IPS DF 4.7 (cell line): ENCODE results near the gene MEGF11.

Experiments used
- DNase-seq: peaks from one replicate; pipeline ENCODE4 v3.0.0-alpha.2; 2013; ENCODE audit warnings: low spot score; ENCODE audit errors: extremely low read depth

MEGF11 gene

DNA sequence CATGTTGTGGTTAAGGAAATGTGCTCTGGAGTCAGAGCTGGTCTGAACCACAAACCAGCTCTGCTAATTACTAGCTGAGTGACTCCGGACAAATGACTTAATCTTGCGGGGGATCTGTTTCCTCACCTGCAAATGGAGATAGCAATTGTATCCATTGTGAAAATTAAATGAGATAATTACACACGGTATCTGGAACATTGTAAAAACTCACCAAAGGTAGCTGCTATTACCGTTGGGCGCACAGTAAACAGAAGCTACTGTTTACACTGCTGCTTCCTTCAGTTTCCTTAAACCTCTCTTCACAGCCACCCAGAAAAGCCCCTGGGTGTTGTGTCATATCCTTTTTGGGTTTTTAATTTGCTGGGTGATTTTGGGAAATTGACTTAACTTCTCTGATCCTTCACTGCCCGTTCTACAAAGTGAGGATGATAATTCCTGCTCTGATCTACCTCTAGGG lies 107.8 kb downstream of the MEGF11 start:
- no peak for DNase-seq

DNA sequence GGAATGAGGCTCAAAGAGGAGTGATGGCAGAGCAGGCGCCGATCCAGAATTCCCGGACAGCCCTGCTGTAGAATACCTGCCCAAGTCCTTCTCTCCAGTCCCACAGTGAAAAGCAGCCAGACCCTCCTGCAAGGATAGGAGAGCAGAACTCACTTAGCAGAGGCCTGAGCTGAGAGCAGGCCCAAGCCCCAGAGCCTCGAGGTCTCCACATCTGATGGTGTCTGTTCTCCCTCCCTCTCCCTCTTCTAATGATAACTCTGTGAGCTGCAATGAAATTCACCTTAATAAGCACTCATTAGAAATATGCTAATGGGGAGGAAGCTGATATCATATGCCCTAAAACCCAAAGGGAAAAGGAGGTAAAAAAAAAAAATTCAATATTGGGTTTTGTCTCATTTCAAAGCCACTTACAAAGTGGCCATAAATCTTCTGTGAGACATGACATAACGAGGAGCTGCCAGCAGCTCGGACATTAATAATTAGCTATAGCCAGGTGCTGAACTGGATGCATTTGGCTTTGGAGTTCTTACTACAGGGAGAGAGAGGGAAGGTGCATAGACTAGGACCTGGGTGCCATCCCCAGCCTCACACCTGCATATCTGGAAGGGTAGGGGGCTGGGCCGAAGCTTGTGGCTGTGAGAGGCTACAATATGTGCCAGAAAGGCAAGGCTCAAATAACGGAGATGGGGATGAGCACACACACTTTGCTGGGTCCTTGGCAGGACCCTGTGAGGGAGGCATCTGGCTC lies 108.4 kb downstream of the MEGF11 start:
- no peak for DNase-seq

DNA sequence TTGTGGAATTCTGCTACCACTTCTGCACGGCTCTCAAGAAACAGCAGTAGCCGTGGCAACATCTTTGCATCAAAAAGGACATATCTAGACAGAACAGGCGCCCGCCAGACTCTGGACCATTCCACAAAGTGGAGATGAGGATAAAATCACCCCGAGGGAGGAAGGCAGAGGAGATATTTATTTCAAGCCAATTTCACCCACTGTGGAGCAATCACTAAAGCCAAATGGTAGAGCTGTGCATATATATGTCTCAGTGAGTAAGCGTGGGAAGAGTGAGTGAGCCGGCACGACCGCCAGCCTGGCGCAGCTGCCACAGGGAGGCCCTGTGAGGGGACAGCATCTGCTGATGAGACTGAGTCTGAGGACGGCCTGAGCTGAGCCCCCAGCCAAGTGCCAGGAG lies 111.3 kb downstream of the MEGF11 start:
- no peak for DNase-seq

DNA sequence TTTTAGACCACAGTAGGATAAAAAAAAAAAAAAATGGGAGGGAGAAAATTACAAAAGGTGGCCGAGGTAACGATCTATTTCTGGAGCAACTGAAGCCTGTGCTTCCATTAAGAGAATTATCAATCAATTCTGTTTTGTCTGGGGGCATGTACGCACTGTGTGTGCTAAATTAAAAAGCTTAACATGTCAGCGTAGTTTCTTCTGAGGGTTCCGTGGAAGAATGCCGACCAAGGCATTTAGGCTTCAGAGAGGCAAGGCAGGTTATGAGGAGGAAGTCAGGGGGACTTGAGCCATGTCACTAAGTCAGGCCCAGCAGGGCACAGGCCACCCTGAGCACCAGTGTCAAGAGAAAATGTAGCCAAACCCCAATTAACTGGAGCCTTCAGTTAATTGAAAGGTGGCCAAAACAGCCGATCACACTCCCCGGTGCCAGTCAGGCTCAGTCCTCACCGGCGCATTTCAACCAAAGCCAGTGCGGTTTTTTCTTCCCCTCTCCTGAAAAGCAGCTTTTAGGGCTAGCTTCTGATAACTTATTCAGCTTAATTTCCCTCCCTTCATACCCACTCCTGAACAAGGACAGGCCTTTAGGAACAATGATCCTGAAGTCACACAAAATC lies 113.9 kb downstream of the MEGF11 start:
- DNase-seq: no peak

DNA sequence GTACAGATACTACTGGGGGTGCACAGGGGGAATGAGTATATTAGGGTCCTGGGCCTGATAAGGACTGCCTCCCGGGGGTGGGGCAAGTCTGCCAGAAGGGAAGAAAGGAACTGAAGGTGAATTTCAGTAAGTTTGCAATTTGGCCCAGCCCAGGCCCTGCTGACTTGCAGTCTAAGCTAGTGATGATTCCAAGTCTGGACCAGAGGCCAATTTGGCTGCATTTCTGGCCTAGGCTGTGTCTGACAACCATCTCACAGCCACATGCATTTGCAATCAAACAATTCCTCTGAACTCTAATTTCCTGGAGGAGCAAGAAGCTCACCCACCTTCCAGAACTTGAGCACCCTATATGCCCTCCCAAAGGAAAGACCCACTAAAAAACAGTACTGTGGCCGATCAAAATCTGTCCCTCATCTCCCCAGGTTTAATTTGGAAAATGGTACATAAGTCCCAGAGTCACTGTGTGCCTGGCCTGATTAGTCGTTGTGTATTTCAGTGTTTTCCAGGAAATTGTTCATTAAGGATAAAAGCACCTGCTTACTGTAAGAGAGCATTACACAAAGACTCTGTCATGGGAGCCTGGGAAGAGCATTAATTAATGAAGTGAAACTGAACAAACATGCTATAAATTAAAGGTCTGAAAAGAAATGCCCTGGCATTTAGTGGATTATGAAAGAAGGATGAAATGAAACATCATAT lies 114.5 kb downstream of the MEGF11 start:
- DNase-seq: no peak

DNA sequence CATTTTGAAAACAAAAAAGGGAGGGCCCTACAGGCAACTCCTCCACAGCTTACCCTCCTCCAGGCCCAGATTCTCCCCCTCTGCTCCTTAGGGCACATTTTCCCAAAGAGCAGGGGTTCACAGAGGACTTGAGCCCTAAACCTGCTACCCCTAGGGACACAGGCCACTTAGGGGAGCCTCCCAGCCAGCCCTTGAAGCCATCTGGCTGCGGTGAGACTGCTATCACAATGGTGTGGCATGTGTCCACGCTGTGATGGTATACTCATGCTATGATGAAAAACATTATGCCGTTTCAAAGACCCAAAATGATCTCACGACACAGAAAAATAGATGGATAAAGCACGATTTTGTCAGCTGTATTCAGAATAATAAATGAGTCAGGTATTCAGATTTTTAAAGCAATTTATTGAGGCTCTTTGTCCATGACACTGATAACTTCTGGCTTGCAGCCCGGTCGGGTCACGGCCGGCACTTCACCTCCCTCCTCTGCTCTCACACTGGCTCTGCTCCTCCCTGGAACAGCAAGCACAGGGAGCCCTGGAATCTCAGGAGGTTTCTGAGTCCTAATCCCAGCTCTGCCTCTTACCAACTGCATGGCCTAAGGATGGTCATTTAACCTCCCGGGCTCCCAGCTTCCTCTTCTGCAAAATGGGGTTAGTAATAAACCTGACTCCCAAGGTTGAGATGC lies 115.3 kb downstream of the MEGF11 start:
- no peak for DNase-seq

DNA sequence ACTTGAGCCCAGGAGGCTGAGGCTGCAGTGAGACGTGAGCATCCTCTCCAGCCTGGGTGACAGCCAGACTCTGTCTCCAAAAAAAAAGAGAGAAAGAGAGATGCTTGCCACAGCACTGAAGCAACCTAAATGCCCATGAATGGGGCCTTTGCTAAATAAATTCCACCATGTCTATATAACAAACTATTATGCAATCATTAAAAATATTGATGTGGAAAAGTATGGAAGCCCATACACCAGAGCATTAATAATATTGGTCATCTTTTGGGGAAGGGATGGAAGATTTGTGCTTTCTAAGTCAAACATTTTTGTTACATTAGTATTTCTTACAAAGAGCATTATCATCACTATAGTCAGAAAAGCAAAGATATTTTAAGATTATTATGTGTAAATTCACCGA lies 116.6 kb downstream of the MEGF11 start:
- no peak for DNase-seq

DNA sequence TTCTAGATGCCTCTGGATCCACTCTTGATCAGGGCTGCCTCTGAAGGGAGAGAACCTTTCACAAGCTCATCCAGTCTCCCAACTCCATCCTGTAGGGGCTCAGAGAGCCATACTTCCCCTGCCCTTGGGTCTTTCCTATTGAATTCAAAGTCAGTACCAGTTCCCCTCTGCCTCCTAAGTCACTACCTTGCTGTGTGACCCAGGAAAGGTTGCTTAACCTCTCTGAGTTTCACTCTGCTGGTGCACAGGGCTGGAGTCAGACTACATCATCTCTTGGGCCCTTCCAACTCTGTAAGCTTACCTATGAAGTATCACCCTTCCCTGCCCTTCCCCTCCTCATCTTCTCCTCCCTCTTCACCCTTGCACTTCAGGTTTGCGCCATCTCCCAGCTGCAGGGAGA lies 117.9 kb downstream of the MEGF11 start:
- DNase-seq: no peak

DNA sequence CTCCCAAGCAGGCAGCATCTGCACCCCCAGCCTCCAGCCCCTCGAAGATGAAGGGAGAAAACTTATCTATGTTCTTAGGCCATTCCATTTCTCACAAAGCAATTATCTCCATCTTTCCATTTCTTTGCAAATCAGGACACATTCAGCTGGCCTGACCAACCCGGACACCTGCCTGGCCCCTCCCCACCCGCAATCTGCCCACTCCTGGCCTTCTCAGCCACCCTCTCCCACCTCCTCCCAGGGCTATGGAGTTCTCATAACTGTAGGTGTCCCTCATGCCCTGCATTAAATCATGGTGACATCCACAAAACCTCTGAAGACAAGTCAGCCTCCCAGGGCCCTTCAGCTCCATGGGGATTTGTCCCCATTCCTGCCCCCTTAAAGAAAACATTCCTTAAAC lies 119.3 kb downstream of the MEGF11 start:
- no peak for DNase-seq

DNA sequence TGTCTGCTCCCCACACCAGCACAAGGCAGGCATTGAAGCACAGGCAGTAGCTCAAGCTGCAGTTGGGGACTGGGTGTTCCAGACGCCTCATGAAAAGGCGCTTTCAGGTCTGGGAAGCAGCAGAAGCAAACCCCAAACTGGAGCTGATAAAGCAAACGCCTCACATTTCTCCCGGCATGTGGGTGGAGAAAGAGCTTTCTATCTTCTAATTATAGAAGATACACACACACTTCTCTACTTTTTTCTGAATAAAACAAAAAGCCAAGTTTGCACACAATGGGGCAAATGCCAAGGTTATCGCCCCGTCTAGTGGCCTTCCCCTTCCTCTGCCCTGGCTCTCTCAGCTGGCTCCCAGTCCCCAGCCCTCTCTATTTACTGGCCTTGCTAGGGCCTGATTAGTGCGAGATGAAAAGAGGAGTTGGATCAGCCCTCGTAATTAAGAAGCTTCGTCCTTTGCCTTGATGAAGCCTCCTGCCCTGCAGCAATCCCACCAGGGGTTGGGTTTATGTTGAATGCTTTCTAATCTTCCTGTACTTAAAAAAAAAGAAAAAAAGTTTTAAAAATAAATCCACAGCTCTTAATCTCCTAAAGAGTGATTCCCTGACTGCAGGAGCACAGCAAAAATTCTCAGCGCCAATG lies 120.2 kb downstream of the MEGF11 start:
- DNase-seq: no peak

DNA sequence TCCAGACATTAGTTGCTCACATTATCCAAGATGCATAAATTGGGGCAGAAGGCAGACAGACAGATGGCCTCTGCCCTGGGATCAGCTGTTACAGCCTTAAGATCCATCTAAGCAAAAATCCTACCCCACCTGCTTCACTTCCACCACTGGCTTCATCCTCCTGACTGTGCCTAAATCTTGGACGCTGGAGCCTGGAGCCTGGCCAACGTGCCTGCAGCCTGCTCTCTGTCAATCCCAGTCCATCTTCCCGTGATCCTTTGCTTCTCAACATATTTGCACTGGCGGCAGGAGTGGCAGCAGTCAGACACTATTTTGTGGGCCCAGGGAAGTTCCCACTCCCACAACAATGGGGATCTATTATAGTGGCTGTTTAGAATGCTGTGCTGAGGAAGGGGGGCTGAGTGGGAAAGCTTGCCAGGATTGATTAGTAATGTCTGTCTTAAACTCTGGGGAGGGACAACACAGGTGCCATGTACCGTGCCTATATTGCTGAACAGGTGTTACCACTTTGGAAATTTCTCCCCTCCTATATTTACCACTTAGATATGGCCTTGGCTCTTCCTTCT lies 121.2 kb downstream of the MEGF11 start:
- no peak for DNase-seq

DNA sequence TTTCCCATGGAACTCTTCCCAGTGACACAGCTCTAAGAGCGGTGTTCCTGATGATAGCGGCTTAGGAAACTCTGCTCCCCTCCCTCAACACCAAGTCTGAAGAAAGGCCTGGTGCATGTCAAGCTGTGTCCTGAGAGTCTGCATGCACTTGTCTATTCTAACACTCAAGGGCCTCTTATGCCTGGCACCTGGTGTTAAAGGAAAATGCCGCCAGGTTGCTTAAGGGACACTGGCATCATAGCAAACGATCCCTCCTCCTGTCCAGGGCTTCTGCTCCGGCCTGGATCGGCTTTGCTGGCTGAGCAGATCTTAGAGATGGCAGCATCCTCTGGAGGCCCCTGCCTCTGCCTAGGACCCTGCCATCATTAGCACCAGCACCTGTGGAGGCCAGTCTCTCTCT lies 121.7 kb downstream of the MEGF11 start:
- DNase-seq: no peak

DNA sequence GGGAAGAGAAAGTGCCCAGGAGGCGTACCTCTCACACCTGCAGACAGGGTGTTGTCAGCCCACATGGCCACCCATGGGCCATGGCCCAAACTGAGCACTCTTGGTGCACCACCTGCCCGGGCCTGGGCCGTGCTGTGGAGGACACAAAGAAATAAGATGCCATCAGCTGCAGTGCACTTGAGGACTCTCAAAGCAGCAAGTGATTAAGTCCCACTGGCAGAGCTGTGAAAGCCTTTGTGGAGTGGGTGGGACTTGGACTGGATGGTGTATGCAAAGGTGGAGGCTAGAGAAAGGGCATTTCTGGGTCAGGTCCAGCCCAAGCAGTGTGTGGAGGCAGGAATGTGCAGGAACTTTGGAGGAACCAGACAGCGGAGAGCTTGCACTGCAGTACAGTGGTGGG lies 122.3 kb downstream of the MEGF11 start:
- no peak for DNase-seq

DNA sequence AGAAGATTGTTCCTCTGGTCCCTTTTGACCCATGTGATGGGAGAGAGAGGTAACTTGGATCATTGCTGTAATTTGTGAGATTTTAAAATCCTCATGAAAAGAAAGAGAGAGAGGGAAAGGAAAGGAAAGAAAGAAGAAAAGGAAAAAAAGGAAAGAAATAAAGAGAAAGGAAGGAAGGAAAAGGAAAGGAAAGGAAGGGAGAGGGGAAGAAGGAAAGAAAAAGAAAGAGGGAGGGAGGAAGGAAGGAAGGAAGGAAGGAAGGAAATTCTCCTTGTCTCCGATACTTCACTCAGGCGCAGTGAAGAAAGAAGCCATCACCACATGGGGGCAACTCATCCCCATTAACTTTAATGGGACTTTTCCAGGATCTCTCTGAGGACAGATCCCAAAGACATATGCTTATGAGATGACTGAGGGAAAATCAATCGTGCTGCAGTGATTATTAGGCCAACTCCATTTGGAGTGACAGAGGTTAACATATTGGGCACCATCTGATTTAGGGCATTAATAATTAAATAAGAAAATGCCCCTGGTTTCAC lies 123.0 kb downstream of the MEGF11 start:
- no peak for DNase-seq

DNA sequence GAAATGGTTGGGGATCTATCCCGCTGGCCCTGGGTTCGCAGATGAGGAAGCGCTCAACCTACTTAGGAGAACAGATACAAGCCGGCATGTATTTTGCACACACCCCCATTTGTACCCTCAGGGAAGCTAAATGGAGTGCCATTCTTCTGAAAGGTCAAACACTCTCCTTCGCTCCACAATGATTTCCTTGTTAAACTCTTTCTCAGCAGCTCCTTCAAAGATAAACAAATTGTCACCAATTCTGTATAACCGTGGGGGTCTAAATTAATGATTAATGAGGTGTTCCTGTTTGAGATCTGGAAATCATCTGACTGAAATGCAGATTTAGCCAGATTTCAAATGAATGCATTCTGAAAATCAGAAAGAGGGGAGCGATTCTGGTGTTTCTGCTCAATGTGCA lies 124.0 kb downstream of the MEGF11 start:
- no peak for DNase-seq

DNA sequence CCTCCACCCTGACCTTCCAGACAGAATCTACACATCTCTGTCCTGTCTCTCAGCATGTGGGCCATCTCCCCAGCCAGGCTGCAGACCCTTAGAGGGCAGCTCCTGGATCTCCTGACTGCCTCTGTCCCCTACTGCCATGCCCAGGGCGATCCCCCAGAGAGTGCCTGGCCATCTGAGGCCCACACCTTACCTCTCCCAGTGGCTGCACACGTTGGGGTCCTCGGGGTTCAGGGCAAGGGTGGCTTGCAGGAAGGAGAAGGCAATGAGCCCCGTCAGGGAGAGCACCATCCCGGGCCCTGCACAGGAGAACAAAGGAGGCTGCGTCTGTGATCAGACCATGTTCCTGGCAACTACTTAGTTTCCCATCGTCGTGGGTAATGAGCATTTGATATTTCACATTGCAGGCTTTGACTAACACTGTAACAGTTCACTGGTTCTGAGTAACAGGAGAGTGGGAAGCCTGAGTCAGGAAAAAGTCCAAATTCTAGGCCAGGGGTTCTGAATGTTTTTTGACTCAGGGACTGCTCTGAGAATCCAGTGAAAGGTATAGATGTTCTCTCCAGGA lies 125.4 kb downstream of the MEGF11 start:
- no peak for DNase-seq

DNA sequence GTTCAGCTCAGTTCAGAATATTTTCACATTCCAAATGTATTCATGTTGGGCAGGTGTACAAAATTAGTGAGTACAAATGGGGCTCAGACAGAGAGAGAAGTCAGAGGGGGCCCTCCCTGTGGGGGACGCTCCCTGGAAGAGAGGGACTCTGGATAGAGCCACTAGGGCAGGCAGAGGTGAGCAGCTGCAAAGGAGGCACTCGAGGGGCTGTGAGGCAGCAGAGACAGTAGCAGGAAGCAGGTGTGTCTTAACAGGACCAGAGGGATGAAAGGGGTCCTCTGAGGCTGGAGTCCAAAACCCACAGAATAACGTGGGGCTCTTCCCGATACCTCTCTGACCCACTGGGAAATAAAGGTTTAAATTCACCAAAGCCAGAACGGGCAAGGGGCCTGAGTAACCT lies 127.1 kb downstream of the MEGF11 start:
- no peak for DNase-seq

DNA sequence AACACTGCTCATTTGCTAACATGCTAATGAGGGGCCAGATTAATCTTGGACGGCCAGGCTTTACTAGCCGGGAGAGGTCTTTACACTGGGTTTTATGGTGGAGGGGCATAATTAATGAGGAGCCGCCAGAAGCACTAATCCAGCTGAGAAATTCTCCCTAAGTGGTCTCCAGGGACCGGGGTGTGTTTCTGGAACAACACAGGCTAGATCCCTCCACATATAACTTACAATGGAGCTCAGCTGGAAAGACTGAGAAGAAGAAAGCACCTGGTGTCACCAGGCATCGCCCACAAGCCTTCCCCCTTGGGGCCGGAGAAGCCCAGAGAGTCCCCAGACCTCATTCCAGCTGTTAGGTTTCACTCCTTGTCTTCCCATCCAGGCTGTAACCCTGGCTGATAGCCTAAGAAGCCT lies 127.5 kb downstream of the MEGF11 start:
- no peak for DNase-seq

DNA sequence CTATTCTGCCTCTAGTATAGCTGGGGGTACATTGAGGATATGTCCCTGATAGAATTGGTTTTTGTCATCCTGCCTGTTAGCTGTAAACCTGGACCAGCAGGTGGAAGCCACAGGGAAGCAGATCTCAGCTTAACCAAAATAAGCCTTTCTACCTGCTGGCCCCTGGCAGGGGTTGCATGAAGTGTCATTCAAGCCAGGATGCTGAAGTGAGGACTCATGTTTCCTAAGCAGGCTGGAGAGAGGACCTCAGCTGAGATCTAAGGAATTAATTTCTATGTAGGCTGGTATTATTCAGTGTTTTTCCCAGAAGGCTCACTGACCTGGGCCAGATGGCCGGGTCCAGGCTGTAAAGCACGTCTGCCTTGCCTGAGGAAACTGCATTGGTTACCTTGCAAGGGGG lies 128.9 kb downstream of the MEGF11 start:
- DNase-seq: no peak

DNA sequence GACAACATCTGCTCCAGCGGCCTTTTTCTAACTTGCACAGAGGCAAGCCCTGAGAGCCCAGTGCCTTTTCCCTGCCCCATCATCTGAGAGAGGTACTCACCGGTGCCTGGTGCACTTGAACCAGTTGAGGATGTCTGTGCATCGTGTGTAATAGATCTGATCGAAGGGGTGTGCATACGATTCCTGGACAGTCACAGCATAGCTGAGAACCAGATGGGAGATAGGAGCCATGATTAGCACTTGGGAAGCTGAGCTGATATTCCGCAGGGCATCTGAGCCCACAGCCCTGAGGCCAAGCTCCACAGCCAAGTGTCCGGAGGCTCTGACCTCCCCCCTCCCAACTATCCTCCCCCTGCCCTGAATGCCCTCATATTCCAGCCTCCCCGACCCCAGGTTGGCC lies 129.8 kb downstream of the MEGF11 start:
- no peak for DNase-seq

DNA sequence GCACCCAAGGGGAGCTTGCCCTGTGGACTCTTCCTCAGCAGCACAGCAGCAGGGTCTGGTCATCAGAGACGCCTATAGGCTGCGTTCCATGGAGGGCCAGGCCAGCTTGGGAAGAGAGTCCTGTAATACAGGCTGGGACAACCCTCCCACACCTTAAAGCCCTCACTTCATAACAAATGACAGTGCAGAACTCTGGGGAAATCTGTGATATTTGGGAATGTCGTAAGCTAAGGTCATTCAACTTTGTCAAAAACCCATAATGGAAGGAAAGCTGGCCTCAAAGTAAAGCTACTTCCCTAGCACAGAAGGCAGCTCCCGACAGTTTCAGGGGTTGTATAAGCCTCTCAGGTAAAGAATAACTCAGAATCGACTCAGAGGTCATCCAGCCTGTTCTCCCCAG lies 133.1 kb downstream of the MEGF11 start:
- no peak for DNase-seq
